Small intestine (tissue), 7 donors: ENCODE measurements around the gene CYFIP1. TPM values are rescaled to one million over a fixed set of nuclear protein-coding genes. Genes with fewer than 3 reads are reported as not detected.

ENCODE experiments used
- DNase-seq, 2 donors: peaks; one replicate each; pipeline versions ENCODE4 v3.0.0 to v3.0.0-alpha.2; 2013
- FAIRE-seq: peaks from 2 replicates; lab custom pipeline; 2012; peaks lifted over from hg19 to GRCh38; lab: Jason Lieb, UNC
- H3K27ac ChIP-seq, 3 donors: one replicate each; pipeline ENCODE4 v1.5.1; 2013; ENCODE audit warnings: low read length in 2 of 3, mild to moderate bottlenecking in 2 of 3, control low read depth in 1 of 3, inconsistent platforms in 1 of 3, low read depth in 1 of 3, moderate library complexity in 1 of 3
- H3K27me3 ChIP-seq, 3 donors: one replicate each; pipeline ENCODE4 v1.6.1; 2013; ENCODE audit warnings: low read length in 3 of 3, inconsistent platforms in 1 of 3; ENCODE audit not compliant: control insufficient read depth in 3 of 3, insufficient read depth in 3 of 3
- H3K36me3 ChIP-seq, 3 donors: one replicate each; pipeline ENCODE4 v1.6.1; 2013; ENCODE audit warnings: low read length in 3 of 3, inconsistent platforms in 1 of 3, low read depth in 1 of 3, mild to moderate bottlenecking in 1 of 3, moderate library complexity in 1 of 3; ENCODE audit not compliant: control insufficient read depth in 3 of 3, insufficient read depth in 2 of 3
- H3K4me1 ChIP-seq, 3 donors: one replicate each; pipeline ENCODE4 v1.6.1; 2013; ENCODE audit warnings: low read length in 2 of 3, inconsistent platforms in 1 of 3, low read depth in 1 of 3, mild to moderate bottlenecking in 1 of 3, moderate library complexity in 1 of 3; ENCODE audit not compliant: control insufficient read depth in 3 of 3, insufficient read depth in 2 of 3
- H3K4me3 ChIP-seq, 3 donors: one replicate each; pipeline ENCODE4 v1.5.1; 2013; ENCODE audit warnings: low read length in 3 of 3, control low read depth in 1 of 3, inconsistent platforms in 1 of 3, low read depth in 1 of 3, mild to moderate bottlenecking in 1 of 3, moderate library complexity in 1 of 3
- H3K9me3 ChIP-seq, 2 donors: one replicate each; pipeline ENCODE4 v1.6.1; 2013; ENCODE audit warnings: low read depth in 1 of 2, low read length in 1 of 2; ENCODE audit not compliant: control insufficient read depth in 2 of 2, insufficient read depth in 1 of 2
- WGBS, 3 donors: extraction: QIAGEN DNeasy Blood & Tissue Kit; methylation state at CpG; one replicate each; pipeline ENCODE4 v1.1.7; 2013; 5-methylcytosine and 5-hydroxymethylcytosine counted together
- polyA plus RNA-seq, 4 donors: library from polyadenylated mRNA; stranded (reverse) in 3 of 4; unstranded in 1 of 4; fragments of 200-250 nt in 3 of 4; fragments of 120-200 nt in 1 of 4; gene quantifications; one replicate each; pipeline versions ENCODE4 v1.2.1 to v1.2.3, GENCODE V29; 2013
- donor health status: healthy with polysubstance abuse.
- donor health status: control.
- donor health status: control.
- donor health status: Bipolar disorder and iron deficiency.
- donor health status: healthy.

Gene CYFIP1
- polyA plus RNA-seq, 4 donors = 35.9 to 93.9 (median 51.8) TPM

DNA sequence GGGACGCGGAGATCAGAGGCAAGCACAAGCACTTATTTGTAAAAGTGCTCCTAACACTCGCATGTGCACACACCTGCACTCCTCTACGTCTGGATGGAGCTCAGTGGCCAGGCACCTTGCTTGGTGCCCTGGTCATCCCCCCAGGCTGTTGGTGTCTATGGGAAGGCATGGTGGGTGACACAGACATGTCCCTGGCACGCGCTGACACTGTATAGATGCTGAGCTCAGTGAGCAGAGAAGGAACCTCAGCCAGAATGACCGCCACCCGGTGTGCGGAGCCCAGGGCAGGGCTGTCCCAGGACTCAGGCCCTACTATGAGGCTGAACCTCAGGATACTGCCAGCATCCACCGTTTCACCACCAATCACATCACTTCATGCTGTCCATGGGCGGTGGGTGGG lies 77.2 kb downstream of the CYFIP1 start:
- no peak for DNase-seq
- H3K36me3 ChIP-seq = peaks cover 5 to 65% (median 7%) of the 10 kb centered on the region in 3 donors

DNA sequence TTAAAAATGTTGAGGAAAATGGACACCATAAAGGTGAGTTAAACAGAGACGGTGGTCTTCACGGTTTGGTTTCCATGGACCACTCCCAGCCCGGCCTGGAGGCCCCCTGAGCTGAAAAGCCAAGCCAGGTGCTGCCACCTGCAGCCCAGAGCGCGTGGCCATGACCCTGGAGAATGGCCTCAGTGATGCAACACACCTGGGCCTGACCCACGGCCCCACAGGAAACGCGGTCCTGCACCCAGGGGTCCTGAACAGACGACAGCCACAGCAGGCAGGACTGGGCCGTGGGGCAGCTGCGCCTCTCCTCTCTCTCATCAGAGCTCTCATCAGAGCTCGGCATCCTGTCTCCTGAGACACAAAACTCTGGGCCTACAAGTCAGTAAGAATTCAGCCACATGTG lies 77.6 kb downstream of the CYFIP1 start:
- FAIRE-seq = no peak
- peaks cover 5 to 67% (median 7%) of the 10 kb centered on the region in 3 donors for H3K36me3 ChIP-seq
- WGBS, 3 donors = 79 to 87% (median 82%) methylated on average over 12 of the region's 12 CpGs

More for the DNA sequence above, 77.2 kb downstream of the CYFIP1 start:
- H3K4me1 ChIP-seq = no peaks in the 10 kb centered on the region
- no peaks in the 10 kb centered on the region for H3K27me3 ChIP-seq
- whole genome bisulfite sequencing, 3 donors = 89 to 97% (median 89%) methylated on average over 11 of the region's 11 CpGs
- no peak for FAIRE-seq
- H3K27ac ChIP-seq = no peak overlapping the region
- H3K4me3 ChIP-seq = no peak overlapping the region
- no peaks in the 10 kb centered on the region for H3K9me3 ChIP-seq

DNA sequence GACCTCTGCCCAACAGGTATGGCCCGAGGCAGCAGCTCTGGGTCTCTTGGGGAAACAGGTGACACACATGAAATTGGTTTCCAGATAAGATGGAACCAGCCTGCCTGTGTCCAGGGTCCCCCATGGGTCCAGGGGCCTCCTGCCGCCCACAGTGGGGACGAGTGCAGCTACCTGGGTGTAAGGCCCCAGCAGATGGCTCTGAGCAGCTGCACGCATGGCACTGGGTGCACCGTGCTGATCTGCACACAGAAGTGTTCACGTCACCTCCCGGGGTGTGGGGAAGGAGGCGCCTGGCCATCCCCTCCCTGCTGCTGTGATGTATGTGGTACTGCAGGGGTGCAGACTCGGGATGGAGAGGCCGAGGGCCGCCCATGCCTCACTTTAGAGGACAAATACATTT lies 78.1 kb downstream of the CYFIP1 start:
- 88 to 93% (median 92%) methylated on average over 11 of the region's 11 CpGs for WGBS, 3 donors

More for the DNA sequence above, 77.6 kb downstream of the CYFIP1 start:
- Histone ChIP-seq H3K27me3 (no peaks in the 10 kb centered on the region), H3K4me3 (no peak overlapping the region), H3K4me1 (no peaks in the 10 kb centered on the region), H3K27ac (no peak overlapping the region), H3K9me3 (no peaks in the 10 kb centered on the region)
- no peak for DNase-seq

DNA sequence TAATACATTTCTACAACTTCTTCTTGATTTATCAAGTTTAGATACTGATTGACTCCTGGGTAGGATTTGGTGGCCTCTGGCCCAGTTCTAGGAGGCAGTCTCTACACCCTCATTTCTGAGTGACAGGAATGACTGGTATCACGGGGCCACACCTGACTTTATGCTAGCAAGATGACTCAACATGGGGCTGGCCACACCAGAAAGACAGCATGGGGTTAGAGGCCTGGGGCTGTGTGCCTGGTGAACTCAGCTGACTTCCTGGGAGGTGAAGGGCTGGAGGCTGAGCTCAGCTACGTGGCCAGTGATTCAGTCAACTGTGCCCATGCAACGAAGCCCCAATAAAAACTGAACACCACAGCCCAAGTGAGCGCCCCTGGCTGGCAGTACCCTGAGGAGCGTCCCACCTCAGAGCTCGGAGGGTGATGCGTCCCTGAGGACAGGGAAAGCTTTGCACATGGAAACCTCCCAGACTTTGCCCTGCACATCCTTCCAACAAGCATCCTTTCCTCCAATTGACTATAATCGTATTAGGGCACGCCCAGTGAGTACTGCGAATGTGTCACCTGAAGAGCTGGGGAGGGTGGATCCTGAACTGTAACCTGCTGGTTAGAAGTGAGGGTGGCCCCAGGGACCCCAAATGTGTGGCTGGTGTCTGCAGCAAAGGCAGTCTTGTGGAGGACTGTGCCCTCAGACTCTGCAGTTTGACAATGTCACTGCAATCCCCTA lies 84.5 kb downstream of the CYFIP1 start:
- Histone ChIP-seq H3K9me3 (no peaks in the 10 kb centered on the region), H3K4me1 (no peaks in the 10 kb centered on the region), H3K27ac (peak overlapping the region in 1 of 3 donors; percentile 42), H3K4me3 (no peak overlapping the region), H3K36me3 (peaks cover 2 to 52% (median 5%) of the 10 kb centered on the region in 3 donors), H3K27me3 (no peaks in the 10 kb centered on the region)
- 73 to 87% (median 82%) methylated on average over 10 of the region's 10 CpGs for WGBS, 3 donors
- FAIRE-seq (no peak), DNase-seq (peak; percentile 35 to 78)

More for the DNA sequence above, 78.1 kb downstream of the CYFIP1 start:
- DNase-seq (no peak), FAIRE-seq (no peak)
- Histone ChIP-seq H3K9me3 (no peaks in the 10 kb centered on the region), H3K27ac (no peak overlapping the region), H3K4me3 (no peak overlapping the region), H3K27me3 (no peaks in the 10 kb centered on the region), H3K36me3 (peaks cover 5 to 64% (median 7%) of the 10 kb centered on the region in 3 donors), H3K4me1 (no peaks in the 10 kb centered on the region)

DNA sequence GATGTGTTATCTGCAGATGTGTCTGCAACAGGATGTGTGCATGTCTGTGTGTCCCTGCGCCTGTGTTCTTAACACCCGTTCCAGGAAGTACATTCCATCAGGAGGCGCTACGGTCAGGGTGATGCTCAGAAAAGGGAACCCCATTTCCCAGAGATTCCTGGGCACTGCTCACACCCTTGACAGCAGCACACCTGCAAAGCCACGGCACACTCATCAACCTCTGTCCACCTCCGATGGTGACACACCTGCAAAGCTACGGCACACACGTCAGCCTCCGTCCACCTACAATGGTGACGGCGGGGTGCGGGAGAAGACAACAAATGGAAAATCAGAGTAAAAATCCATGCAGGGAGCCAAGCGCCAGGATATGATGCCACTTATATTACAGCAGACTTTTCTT lies 86.3 kb downstream of the CYFIP1 start:
- no peak overlapping the region for H3K4me3 ChIP-seq
- no peaks in the 10 kb centered on the region for H3K4me1 ChIP-seq
- FAIRE-seq (no peak), DNase-seq (no peak)
- no peak overlapping the region for H3K27ac ChIP-seq
- peaks cover 0 to 50% (median 3%) of the 10 kb centered on the region in 3 donors for H3K36me3 ChIP-seq
- no peaks in the 10 kb centered on the region for H3K27me3 ChIP-seq
- 94 to 97% (median 96%) methylated on average over 13 of the region's 13 CpGs for WGBS, 3 donors
- no peaks in the 10 kb centered on the region for H3K9me3 ChIP-seq

DNA sequence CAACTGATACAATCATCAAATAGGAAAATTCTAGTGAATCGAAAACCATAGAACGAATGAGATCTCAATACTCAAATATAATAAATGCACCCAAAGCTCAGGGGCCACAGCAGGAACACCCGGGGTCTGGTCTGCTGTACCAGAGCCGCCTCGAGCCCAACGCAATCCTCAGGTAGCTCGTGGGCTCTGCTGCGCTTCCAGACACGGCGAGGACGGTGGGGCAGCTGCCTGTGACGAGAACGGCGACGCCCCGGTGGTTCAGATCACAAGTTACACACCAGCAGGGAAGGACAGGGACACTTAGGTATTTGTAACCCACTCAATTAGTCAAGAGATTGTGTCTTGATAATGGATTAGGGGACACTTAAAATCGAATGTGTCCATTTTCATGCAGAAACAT lies 87.1 kb downstream of the CYFIP1 start:
- H3K4me3 ChIP-seq = no peak overlapping the region
- no peaks in the 10 kb centered on the region for H3K27me3 ChIP-seq
- H3K36me3 ChIP-seq = peaks cover 0 to 50% (median 3%) of the 10 kb centered on the region in 3 donors
- no peaks in the 10 kb centered on the region for H3K9me3 ChIP-seq
- H3K27ac ChIP-seq = no peak overlapping the region
- H3K4me1 ChIP-seq = no peaks in the 10 kb centered on the region
- 91 to 95% (median 93%) methylated on average over 17 of the region's 17 CpGs for WGBS, 3 donors
- FAIRE-seq = no peak
- DNase-seq = no peak

DNA sequence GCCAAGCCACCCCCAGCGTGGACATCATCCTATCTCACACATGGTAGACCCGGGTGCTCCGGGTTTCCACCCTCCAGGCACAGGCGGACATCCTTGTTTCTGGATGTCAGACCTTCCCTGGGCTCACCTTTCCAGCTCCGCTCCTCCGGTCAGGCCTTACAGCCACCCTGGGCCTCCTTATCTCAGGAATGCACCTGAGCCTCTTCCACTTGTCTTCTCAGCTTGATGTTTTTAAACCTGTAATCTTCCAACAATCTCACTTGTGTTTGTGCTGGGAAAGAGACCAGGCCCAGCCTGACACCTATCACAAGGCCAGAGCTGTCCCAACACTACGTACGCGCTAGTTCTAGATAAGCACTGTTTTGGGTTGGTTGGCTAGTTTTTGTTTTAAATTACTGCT lies 87.8 kb downstream of the CYFIP1 start:
- WGBS, 3 donors = 85 to 93% (median 91%) methylated on average over 9 of the region's 9 CpGs
- H3K36me3 ChIP-seq = peaks cover 0 to 48% (median 3%) of the 10 kb centered on the region in 3 donors
- no peaks in the 10 kb centered on the region for H3K9me3 ChIP-seq
- H3K27me3 ChIP-seq = no peaks in the 10 kb centered on the region
- no peak overlapping the region for H3K4me3 ChIP-seq
- H3K4me1 ChIP-seq = no peaks in the 10 kb centered on the region
- FAIRE-seq (no peak), DNase-seq (no peak)
- no peak overlapping the region for H3K27ac ChIP-seq

DNA sequence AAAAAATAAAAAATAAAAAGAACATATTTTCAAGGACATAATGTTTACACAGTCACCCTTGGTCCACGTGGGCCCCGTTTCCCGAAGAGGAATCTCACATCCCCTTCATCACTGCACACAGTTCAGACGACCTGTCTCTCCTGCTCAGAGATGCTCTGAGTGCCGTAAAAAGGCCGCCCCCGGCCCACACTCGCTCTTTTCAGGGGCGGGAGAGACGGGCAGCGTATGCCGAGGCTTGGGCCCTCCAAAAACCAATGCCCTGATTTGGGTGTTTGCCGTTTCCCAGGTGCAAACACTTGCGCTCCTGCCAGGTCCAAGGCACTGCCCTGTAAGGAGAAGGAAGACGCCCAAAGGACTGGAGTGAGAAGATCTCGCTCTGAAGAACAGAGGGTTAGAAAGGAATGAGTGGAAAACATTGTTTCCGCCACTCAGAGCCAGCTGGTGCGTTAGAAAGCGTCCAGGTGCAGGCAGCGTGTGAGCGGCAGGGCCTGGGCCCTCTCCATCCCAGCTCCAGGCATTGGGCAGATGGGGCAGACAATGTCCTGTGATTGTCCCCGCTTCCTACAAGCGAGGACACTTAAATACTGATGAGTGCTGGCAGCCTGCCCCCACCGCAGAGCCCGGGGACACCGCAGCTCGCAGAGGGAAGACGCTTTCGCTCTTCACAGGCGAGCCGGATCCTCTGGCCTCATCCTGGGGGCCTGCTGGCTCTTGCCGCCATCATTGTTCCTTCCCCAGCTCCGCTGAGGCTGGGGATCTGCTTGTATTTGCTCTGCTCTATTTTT lies 88.5 kb downstream of the CYFIP1 start:
- 88 to 93% (median 89%) methylated on average over 32 to 33 of the region's 33 CpGs for WGBS, 3 donors
- no peak for FAIRE-seq
- Histone ChIP-seq H3K27me3 (no peaks in the 10 kb centered on the region), H3K9me3 (no peaks in the 10 kb centered on the region), H3K4me3 (no peak overlapping the region), H3K36me3 (peaks cover 0 to 48% (median 3%) of the 10 kb centered on the region in 3 donors), H3K4me1 (no peaks in the 10 kb centered on the region), H3K27ac (no peak overlapping the region)
- DNase-seq = no peak
